ENCODE results near the gene PEX26. TPM values are rescaled to one million over a fixed set of nuclear protein-coding genes. Genes with fewer than 3 reads are reported as not detected.
"Not testable (repeated sequence)": the region's sequence is repeated elsewhere in the genome, so short reads cannot be mapped to it uniquely, and the experiment has no call there.

Gene PEX26
- total RNA-seq, result 10 to 100 TPM; 38.9 to 46.8 TPM

- H3K4me1 Mint-ChIP-seq, result peaks cover 46% of the 10 kb centered on the region
- ATAC-seq, result peak; percentile 99
Observed at GRCh38 chr22:18077639-18078328, at the start of gene PEX26. Gene PEX26 (plus strand): TSS chr22:18077990. CDS start chr22:18078377, 387 bp downstream.

GRCh38 chr22:18028817-18029527 is 48.8 kb upstream of the PEX26 start:
- DNase-seq (no peak), ATAC-seq (no peak)
- Mint-ChIP-seq H3K4me3 (no peak overlapping the region), H3K27me3 (peaks cover 63% of the 10 kb centered on the region), H3K27ac (no peak overlapping the region), H3K4me1 (peaks cover 10% of the 10 kb centered on the region), H3K36me3 (no peaks in the 10 kb centered on the region), H3K9me3 (ENCODE audit: low read depth) (no peaks in the 10 kb centered on the region)
- CTCF ChIA-PET, result interaction anchor here (1.0 to 2.4 kb wide), 2 partner anchors 47 to 199 kb away, joined by 3 to 8 read pairs; no protein-coding TSS in a partner anchor

More at GRCh38 chr22:18077639-18078328, at the start of gene PEX26:
- peak within 1 kb of the TSS; percentile 100 for H3K27ac Mint-ChIP-seq
- CTCF ChIA-PET, result interaction anchor here (0.9 to 6.7 kb wide), 12 partner anchors 9 to 439 kb away, joined by 4 to 107 read pairs (median 6); partner anchors contain the start of genes BCL2L13, MICAL3 and USP18
- H3K27me3 Mint-ChIP-seq, result no peaks in the 10 kb centered on the region
- H3K9me3 Mint-ChIP-seq (ENCODE audit: low read depth), result no peaks in the 10 kb centered on the region
- DNase-seq, result peak; percentile 98
- peak within 1 kb of the TSS; percentile 97 for H3K4me3 Mint-ChIP-seq
- H3K36me3 Mint-ChIP-seq, result peaks cover 35% of the 10 kb centered on the region

- Mint-ChIP-seq H3K4me3 (no peak overlapping the region), H3K9me3 (ENCODE audit: low read depth) (no peaks in the 10 kb centered on the region), H3K36me3 (no peaks in the 10 kb centered on the region), H3K27me3 (peaks cover 58% of the 10 kb centered on the region), H3K27ac (no peak overlapping the region), H3K4me1 (peaks cover 7% of the 10 kb centered on the region)
- ATAC-seq (no peak), DNase-seq (no peak)
- CTCF ChIA-PET, result interaction anchor here (2.4 kb wide), 1 partner anchor 200 kb away, joined by 8 read pairs; no protein-coding TSS in a partner anchor
Observed at GRCh38 chr22:18029686-18030267, 48.0 kb upstream of the PEX26 start.

- H3K9me3 Mint-ChIP-seq (ENCODE audit: low read depth), result no peaks in the 10 kb centered on the region
- H3K27ac Mint-ChIP-seq, result no peak overlapping the region
- no peaks in the 10 kb centered on the region for H3K4me1 Mint-ChIP-seq
- H3K27me3 Mint-ChIP-seq, result peaks cover 39% of the 10 kb centered on the region
- CTCF ChIA-PET, result interaction anchor here (0.8 to 1.2 kb wide), 2 partner anchors 44 to 202 kb away, joined by 3 read pairs; no protein-coding TSS in a partner anchor
- no peaks in the 10 kb centered on the region for H3K36me3 Mint-ChIP-seq
- no peak overlapping the region for H3K4me3 Mint-ChIP-seq
- no peak for DNase-seq
- ATAC-seq, result no peak
Observed at GRCh38 chr22:18031695-18032454, 45.9 kb upstream of the PEX26 start.

DNA sequence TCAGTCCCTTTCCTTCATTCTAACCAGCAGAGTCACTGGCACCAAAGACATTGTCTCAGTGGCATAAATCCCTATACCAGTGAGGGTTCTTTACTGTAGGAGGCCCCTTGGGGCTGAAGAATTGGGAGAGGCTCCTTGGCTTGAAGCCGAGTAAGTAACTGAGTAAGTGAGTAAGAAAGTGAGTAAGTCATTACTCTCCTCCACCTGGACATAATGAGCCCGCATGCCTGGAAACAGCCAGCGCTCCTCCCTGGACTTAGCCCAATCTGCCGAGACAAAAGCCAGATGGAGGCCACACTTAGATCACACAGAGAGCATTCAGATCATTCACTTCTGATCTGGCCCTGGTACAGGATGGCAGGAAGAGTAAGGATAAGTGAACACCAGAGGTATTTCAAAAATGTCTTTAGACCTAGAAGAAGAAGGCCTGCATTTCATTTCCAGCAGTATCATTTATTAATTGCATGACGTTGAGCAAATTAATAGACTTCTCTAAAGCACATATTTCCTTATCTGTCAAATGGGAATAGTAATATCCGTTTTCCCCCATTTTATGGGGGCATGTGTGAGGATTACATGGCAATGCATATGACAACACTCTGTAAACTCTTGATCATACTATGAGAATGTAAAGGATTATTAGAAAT is 45.2 kb upstream of the PEX26 start:
- Mint-ChIP-seq H3K4me3 (no peak overlapping the region), H3K27ac (no peak overlapping the region), H3K27me3 (peaks cover 32% of the 10 kb centered on the region), H3K36me3 (no peaks in the 10 kb centered on the region), H3K9me3 (ENCODE audit: low read depth) (no peaks in the 10 kb centered on the region), H3K4me1 (no peaks in the 10 kb centered on the region)
- no peak for DNase-seq
- CTCF ChIA-PET, result interaction anchor here (1.2 kb wide), 1 partner anchor 43 kb away, joined by 3 read pairs; no protein-coding TSS in a partner anchor
- no peak for ATAC-seq

DNA sequence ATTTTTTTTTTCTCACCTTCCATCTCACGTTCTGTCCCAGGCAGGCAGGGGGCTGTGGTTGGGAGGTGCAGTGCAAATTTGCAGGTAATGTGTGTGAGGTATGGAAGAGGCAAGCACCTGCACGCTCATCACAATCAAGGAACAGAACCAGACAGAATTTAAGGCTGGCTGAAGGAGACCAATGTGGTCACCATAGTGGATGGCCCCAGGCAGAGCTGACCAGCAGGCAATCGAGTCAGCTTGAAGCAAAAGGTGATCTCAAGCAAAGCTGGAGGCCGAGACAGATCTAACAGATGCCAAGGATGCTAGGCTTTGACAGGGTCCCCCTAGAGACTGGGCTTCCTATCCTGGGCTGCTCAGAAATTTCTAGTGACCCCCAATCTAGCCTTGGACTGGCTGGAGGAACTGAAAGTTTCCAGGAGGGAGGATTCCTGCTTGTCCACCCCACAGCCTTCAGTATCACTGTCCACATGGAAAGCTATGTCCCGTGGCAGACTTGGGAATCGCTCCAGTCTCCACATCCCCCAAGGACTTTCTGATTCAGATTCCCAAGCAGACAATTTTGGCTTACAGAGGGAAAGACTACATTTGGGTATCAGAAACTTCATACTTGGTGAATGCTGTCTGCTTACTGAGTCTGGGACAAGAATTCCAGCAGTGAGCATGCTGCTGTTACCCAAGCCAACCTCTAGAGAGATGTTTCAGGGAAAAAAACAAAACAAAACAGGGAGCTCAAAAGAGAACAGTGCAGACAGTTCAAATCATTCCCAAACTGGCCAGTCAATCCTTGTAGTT is 44.4 kb upstream of the PEX26 start:
- Mint-ChIP-seq H3K27me3 (peaks cover 24% of the 10 kb centered on the region), H3K4me3 (no peak overlapping the region), H3K4me1 (no peaks in the 10 kb centered on the region), H3K27ac (no peak overlapping the region), H3K9me3 (ENCODE audit: low read depth) (no peaks in the 10 kb centered on the region), H3K36me3 (no peaks in the 10 kb centered on the region)
- ATAC-seq, result no peak
- DNase-seq, result no peak
- CTCF ChIA-PET, result interaction anchor here (1.5 kb wide), 1 partner anchor 44 kb away, joined by 4 read pairs; the partner anchor contains the start of gene PEX26

DNA sequence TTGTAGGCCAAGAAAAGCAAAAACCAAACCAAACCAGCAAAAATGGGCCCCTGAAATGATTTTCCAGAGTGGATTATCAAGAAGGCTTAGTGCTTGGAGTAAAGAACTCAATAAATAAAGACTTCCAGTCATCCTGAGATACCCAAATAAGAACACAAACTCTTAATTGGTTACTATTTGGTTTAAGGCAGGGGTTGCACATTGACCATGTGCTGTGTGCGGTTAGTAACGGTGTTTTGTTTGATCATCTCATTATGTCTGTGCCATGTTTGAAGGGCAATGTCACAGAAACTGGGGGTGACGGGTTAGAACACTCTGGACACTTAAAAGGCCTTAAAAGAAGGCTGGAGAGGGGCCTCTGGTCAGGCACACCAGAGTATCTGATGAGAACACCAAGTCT is 43.7 kb upstream of the PEX26 start:
- H3K27ac Mint-ChIP-seq, result no peak overlapping the region
- no peak overlapping the region for H3K4me3 Mint-ChIP-seq
- CTCF ChIA-PET, result interaction anchor here (1.5 kb wide), 1 partner anchor 43 kb away, joined by 4 read pairs; the partner anchor contains the start of gene PEX26
- no peaks in the 10 kb centered on the region for H3K36me3 Mint-ChIP-seq
- no peaks in the 10 kb centered on the region for H3K4me1 Mint-ChIP-seq
- peaks cover 23% of the 10 kb centered on the region for H3K27me3 Mint-ChIP-seq
- no peak for DNase-seq
- no peaks in the 10 kb centered on the region for H3K9me3 Mint-ChIP-seq (ENCODE audit: low read depth)
- ATAC-seq, result no peak

GRCh38 chr22:18035751-18036150 is 42.0 kb upstream of the PEX26 start:
- H3K27ac Mint-ChIP-seq, result no peak overlapping the region
- DNase-seq (no peak), ATAC-seq (no peak)
- no peaks in the 10 kb centered on the region for H3K9me3 Mint-ChIP-seq (ENCODE audit: low read depth)
- no peaks in the 10 kb centered on the region for H3K4me1 Mint-ChIP-seq
- H3K36me3 Mint-ChIP-seq, result no peaks in the 10 kb centered on the region
- peaks cover 20% of the 10 kb centered on the region for H3K27me3 Mint-ChIP-seq
- CTCF ChIA-PET, result no interaction called here
- H3K4me3 Mint-ChIP-seq, result no peak overlapping the region

DNA sequence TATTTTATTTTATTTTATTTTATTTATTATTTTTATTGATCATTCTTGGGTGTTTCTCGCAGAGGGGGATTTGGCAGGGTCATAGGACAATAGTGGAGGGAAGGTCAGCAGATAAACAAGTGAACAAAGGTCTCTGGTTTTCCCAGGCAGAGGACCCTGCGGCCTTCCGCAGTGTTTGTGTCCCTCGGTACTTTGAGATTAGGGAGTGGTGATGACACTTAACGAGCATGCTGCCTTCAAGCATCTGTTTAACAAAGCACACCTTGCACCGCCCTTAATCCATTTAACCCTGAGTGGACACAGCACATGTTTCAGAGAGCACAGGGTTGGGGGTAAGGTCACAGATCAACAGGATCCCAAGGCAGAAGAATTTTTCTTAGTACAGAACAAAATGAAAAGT is 36.9 kb upstream of the PEX26 start:
- ATAC-seq; H3K36me3 Mint-ChIP-seq; H3K27ac Mint-ChIP-seq; H3K27me3 Mint-ChIP-seq; H3K4me1 Mint-ChIP-seq; DNase-seq; H3K9me3 Mint-ChIP-seq (ENCODE audit: low read depth); CTCF ChIA-PET; H3K4me3 Mint-ChIP-seq: not testable (repeated sequence)

- no peak overlapping the region for H3K27ac Mint-ChIP-seq
- peaks cover 10% of the 10 kb centered on the region for H3K27me3 Mint-ChIP-seq
- no peaks in the 10 kb centered on the region for H3K9me3 Mint-ChIP-seq (ENCODE audit: low read depth)
- ATAC-seq (no peak), DNase-seq (no peak)
- CTCF ChIA-PET, result interaction anchor here (1.7 kb wide), 1 partner anchor 17 kb away, joined by 9 read pairs; no protein-coding TSS in a partner anchor
- no peaks in the 10 kb centered on the region for H3K36me3 Mint-ChIP-seq
- H3K4me3 Mint-ChIP-seq, result no peak overlapping the region
- no peaks in the 10 kb centered on the region for H3K4me1 Mint-ChIP-seq
Observed at GRCh38 chr22:18042685-18043084, 35.1 kb upstream of the PEX26 start.

DNA sequence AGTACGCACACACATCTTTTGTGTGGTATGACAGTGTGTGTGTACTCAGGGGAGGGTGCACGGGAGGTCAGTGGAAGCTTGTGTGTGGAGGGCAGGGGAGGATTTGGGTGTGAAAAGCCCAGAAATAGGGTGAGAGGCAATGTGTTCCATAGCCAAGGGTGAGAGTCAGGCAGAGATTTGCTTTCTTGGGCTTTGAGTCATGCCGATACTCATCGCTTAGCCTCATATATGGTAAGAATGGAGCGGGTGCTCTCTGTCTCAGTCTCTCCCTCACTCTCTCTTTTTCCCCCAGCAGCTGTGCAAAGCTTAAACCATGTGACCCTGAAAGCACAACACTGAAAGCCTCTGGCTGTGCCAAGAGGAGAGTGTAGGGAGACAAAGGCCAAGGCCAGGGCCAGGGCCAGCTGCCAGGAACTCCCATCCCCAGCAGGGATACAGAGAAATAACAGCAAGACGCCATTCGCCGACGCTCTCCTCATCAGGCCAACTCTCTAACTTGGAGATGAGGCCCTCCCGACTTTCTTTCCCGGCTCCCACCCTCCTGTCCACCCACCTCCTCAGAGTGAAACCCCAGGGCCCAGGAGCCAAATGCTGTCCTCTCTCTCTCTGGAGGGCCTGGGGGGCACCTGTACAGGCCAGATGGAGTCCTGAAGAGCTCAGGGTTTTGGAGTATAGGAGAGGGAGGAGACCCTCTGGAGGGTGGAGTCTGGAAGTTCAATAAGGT is 33.1 kb upstream of the PEX26 start:
- ATAC-seq, result no peak
- H3K9me3 Mint-ChIP-seq (ENCODE audit: low read depth), result no peaks in the 10 kb centered on the region
- no peaks in the 10 kb centered on the region for H3K36me3 Mint-ChIP-seq
- no peak for DNase-seq
- H3K4me1 Mint-ChIP-seq, result no peaks in the 10 kb centered on the region
- CTCF ChIA-PET, result interaction anchor here (0.7 kb wide), 1 partner anchor 214 kb away, joined by 3 read pairs; no protein-coding TSS in a partner anchor
- H3K4me3 Mint-ChIP-seq, result no peak overlapping the region
- no peak overlapping the region for H3K27ac Mint-ChIP-seq
- peaks cover 13% of the 10 kb centered on the region for H3K27me3 Mint-ChIP-seq
